Vagina (tissue), 2 donors: Measurements from ENCODE around the gene TRPM1.

ENCODE experiments used
- CTCF ChIP-seq, 3 experiments: fragments of 450-650 bp in 2 of 3; fragments of 200-600 bp in 1 of 3; sonication (generic) in 1 of 3; IDR thresholded peaks; one replicate each; pipeline ENCODE4 v1.5.1; 2017 to 2019; ENCODE audit warnings: antibody characterized with exemption in 3 of 3, mild to moderate bottlenecking in 2 of 3, moderate library complexity in 2 of 3
- POLR2A ChIP-seq, 2 donors: fragments of 450-650 bp; IDR thresholded peaks; one replicate each; pipeline ENCODE4 v1.6.1; 2017; ENCODE audit warnings: antibody characterized with exemption in 2 of 2, mild to moderate bottlenecking in 2 of 2, moderate library complexity in 2 of 2

- TF ChIP-seq CTCF (IDR thresholded peaks at IDR 0.05) (no peak), POLR2A (IDR thresholded peaks at IDR 0.05) (no peak)
These were observed 101.8 kb downstream of the TRPM1 start for GRCh38 chr15:30999729-31000128.
